ENCODE measurements around the gene ANGPTL2.

- TF ChIP-seq CTCF (conservative IDR thresholded peaks at IDR 0.05; ENCODE audit: low read depth, low read length) (no peak), MAZ (IDR thresholded peaks at IDR 0.05; ENCODE audit: borderline replicate concordance, low read depth, low read length) (no peak), RCOR1 (IDR thresholded peaks at IDR 0.05; ENCODE audit: insufficient replicate concordance, low read length) (no peak), POLR2A (IDR thresholded peaks at IDR 0.05; ENCODE audit: low read depth, low read length) (no peak), USF2 (IDR thresholded peaks at IDR 0.05; ENCODE audit: low read depth, low read length) (no peak), RAD21 (IDR thresholded peaks at IDR 0.05; ENCODE audit: low read length) (no peak), RFX5 (IDR thresholded peaks at IDR 0.05; ENCODE audit: low read depth, low read length) (no peak), FOS (IDR thresholded peaks at IDR 0.05; ENCODE audit: low read depth, low read length) (no peak), MXI1 (IDR thresholded peaks at IDR 0.05; ENCODE audit: borderline replicate concordance, low read depth, low read length) (no peak), SMC3 (IDR thresholded peaks at IDR 0.05; ENCODE audit: low read depth, low read length) (no peak), MAFK (IDR thresholded peaks at IDR 0.05; ENCODE audit: low read depth, low read length) (no peak)
These were observed 13.8 kb upstream of the ANGPTL2 start for GRCh38 chr9:127136081-127136879.
